Spleen (tissue), 11 donors: ENCODE data around the gene LRRC8D. TPM values are rescaled to one million over a fixed set of nuclear protein-coding genes. Genes with fewer than 3 reads are reported as not detected.

ENCODE experiments used
- DNase-seq: peaks from one replicate; pipeline ENCODE4 v3.0.0-alpha.2; 2020
- H3K27ac ChIP-seq, 8 donors: fragments of 200-600 bp; sonication (generic) in 7 of 8; 1 replicate in 4 of 8; 2 replicates in 4 of 8; pipeline versions ENCODE4 v1.5.0 to v1.8.0; 2016 to 2021; ENCODE audit warnings: inconsistent platforms in 4 of 8, mild to moderate bottlenecking in 4 of 8, moderate library complexity in 1 of 8
- H3K27me3 ChIP-seq, 7 donors: fragments of 200-600 bp; sonication (generic) in 6 of 7; replicated peaks in 1 of 7; 1 replicate in 4 of 7; 2 replicates in 3 of 7; pipeline versions ENCODE4 v1.5.0 to v1.8.0; 2016 to 2021; ENCODE audit warnings: inconsistent platforms in 3 of 7, mild to moderate bottlenecking in 1 of 7
- H3K36me3 ChIP-seq, 6 donors: fragments of 200-600 bp; sonication (generic) in 5 of 6; 1 replicate in 4 of 6; 2 replicates in 2 of 6; pipeline versions ENCODE4 v1.5.0 to v1.8.0; 2016 to 2021; ENCODE audit warnings: inconsistent platforms in 2 of 6
- H3K4me1 ChIP-seq, 6 donors: fragments of 200-600 bp; sonication (generic) in 5 of 6; 1 replicate in 3 of 6; 2 replicates in 3 of 6; pipeline versions ENCODE4 v1.5.0 to v1.8.0; 2016 to 2021; ENCODE audit warnings: inconsistent platforms in 3 of 6
- H3K4me3 ChIP-seq, 8 donors: fragments of 200-600 bp; sonication (generic) in 7 of 8; 1 replicate in 4 of 8; 2 replicates in 4 of 8; pipeline versions ENCODE4 v1.5.0 to v1.8.0; 2016 to 2021; ENCODE audit warnings: inconsistent platforms in 4 of 8, mild to moderate bottlenecking in 4 of 8, moderate library complexity in 2 of 8
- H3K9me3 ChIP-seq, 8 donors: fragments of 200-600 bp; sonication (generic) in 7 of 8; 1 replicate in 4 of 8; 2 replicates in 4 of 8; pipeline versions ENCODE4 v1.5.0 to v1.8.0; 2016 to 2021; ENCODE audit warnings: inconsistent platforms in 4 of 8
- CTCF ChIP-seq, 11 experiments: fragments of 200-600 bp in 7 of 11; fragments of 450-650 bp in 4 of 11; sonication (generic) in 4 of 11; IDR thresholded peaks in 8 of 11; conservative IDR thresholded peaks in 3 of 11; 1 replicate in 7 of 11; 2 replicates in 4 of 11; pipeline versions ENCODE4 v1.4.0 to v1.8.0; 2016 to 2021; ENCODE audit warnings: antibody characterized with exemption in 11 of 11, inconsistent platforms in 4 of 11, mild to moderate bottlenecking in 1 of 11
- POLR2A ChIP-seq, 3 donors: fragments of 450-650 bp; IDR thresholded peaks; one replicate each; pipeline ENCODE4 v1.5.1; 2017; ENCODE audit warnings: antibody characterized with exemption in 3 of 3, mild to moderate bottlenecking in 1 of 3
- POLR2AphosphoS5 ChIP-seq, 3 donors: sonication (generic); formaldehyde crosslinking; IDR thresholded peaks; one replicate each; pipeline ENCODE4 v1.5.1; 2017; ENCODE audit warnings: antibody characterized with exemption in 3 of 3
- WGBS, 5 donors: extraction: QIAGEN DNeasy Blood & Tissue Kit in 3 of 5; methylation state at CpG; one replicate each; pipeline versions ENCODE4 v1.1.5 to v1.1.7; 2013 to 2018; 5-methylcytosine and 5-hydroxymethylcytosine counted together
- intact Hi-C: fragments of 100-400 bp; cut with DNase I; formaldehyde crosslinking; loops from one replicate; pipeline ENCODE4 v1.15.0; 2023; ENCODE audit warnings: low total_unique reads
- polyA plus RNA-seq, 3 donors: library from polyadenylated mRNA; stranded (reverse); fragments of 200-250 nt; gene quantifications; one replicate each; pipeline ENCODE4 v1.2.1, GENCODE V29; 2013
- total RNA-seq, 7 donors: library from RNA; depleted of rRNA in 3 of 7; stranded (reverse); fragments of >200 nt in 3 of 7; fragmentation: NEBNext Ultra II Directional in 4 of 7; extraction: Animal tissue kit (Norgen Biotek cat#: 25700) in 4 of 7; gene quantifications; one replicate each; pipeline versions ENCODE4 v1.1.0 to v1.2.1, GENCODE V29; 2016 to 2021
- donor health status: healthy with polysubstance abuse.
- donor health status: DM: no; HTN: no; CAD: no; lungs with moderate emphysema.
- donor health status: DM: no; HTN: no; CAD: no.
- donor health status: Bipolar disorder and iron deficiency.
- donor health status: healthy.
- donor health status: DM: no; HTN: no; CAD: no.
- donor health status: DM: yes; HTN: yes; CAD: no.

Gene LRRC8D
- total and polyA plus RNA-seq, 10 donors: 12.8 to 42.0 (median 34.5) TPM

DNA sequence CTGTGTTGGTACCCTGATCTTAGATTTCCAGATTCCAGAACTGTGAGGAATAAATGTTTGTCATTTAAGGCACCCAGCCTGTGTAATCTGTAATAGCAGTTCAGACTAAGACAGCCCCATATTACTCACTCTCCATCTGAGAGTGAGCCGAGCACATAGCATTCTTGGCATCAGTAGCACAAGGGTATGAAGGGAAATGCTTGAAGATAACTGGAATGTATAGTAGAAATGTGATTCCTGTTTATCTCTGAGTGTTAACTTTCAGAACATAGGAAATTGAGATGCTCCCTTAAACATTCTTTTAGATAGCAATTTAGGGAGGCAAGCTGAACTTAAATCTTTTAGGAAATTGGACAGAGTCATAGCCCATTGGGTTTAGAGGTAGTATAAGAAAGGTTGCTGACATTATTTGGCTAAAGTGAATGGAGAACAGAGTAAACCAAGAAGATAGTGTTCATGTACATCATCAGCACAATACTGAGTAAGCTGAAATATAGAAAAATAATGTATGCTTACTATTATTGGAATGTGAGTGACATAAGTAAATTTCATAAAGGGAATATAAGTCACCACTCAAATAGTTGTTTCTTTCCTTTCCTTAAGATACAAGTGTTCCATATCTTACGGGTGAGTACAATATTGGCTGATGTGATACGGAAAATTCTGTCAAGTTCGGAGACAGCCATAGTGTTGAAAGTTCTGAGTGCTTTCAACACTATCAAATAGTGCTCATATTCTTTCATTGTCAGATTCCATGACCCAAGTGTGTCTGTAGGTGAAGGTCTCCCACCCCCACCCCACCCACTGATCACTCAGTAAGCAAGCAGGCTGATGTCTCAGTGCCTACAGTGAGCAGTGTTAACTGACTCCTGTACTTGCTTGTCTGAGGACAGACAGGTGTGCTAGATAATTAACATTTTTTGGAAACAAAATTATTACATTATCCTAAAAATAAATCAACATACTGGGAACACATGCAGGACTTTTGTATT lies 73.7 kb downstream of the LRRC8D start:
- H3K4me1 ChIP-seq: peaks cover 0 to 35% (median 4%) of the 10 kb centered on the region in 6 donors
- 87 to 92% (median 90%) methylated on average over 4 of the region's 4 CpGs for WGBS, 5 donors
- no peak for TF ChIP-seq CTCF (IDR thresholded peaks at IDR 0.05 in 8 of 11, conservative IDR thresholded peaks at IDR 0.05 in 3 of 11)
- TF ChIP-seq POLR2A (IDR thresholded peaks at IDR 0.05): no peak
- no peak for TF ChIP-seq POLR2AphosphoS5 (IDR thresholded peaks at IDR 0.05)
- H3K4me3 ChIP-seq: no peak overlapping the region
- no peaks in the 10 kb centered on the region for H3K27me3 ChIP-seq
- intact Hi-C loops: no loop called here
- H3K9me3 ChIP-seq: no peaks in the 10 kb centered on the region
- H3K27ac ChIP-seq: peak overlapping the region in 1 of 8 donors; percentile 8
- DNase-seq: no peak
- H3K36me3 ChIP-seq: peaks cover 0 to 12% (median 0%) of the 10 kb centered on the region in 6 donors

DNA sequence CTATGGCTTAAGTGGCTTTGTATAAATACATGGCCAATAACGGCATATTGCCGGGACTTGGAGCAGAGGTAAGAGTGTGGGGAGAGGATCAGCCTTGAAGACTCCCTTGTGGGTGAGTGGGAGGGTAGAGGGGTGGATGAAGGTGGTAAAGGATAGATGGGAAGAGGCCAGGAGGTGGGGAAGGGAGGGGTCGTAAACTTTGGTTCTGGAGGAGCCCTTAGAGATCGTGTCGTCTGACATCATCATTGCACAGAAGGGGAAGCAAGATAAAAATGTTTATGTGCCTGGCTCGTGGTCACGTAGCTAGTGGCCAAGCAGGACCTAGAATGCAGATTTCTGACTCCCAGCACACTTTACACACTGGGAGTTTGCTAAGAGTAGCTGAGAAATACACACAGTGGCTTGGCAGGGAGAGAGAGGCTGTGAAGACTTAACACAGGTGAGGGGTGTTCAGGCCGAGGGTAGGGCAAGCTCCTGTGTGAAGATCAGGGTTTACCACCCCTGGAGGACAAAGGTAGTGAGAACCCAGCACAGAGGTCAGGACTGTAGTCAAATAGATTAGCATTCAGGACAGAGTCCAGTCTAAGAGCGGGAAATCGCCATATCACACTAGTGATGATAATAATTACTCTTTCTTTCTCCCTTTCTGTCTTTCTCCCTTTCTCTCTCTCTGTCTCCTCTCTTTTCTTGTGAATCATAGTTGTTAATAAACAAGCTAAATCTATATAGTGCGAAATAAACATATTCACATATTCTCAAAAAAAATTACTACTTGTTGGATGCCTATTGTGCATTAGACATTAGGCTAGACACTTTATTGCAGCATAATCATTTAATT lies 75.5 kb downstream of the LRRC8D start:
- no peaks in the 10 kb centered on the region for H3K9me3 ChIP-seq
- intact Hi-C loops: no loop called here
- H3K36me3 ChIP-seq: peaks cover 0 to 9% (median 0%) of the 10 kb centered on the region in 6 donors
- TF ChIP-seq CTCF (IDR thresholded peaks at IDR 0.05 in 8 of 11, conservative IDR thresholded peaks at IDR 0.05 in 3 of 11): no peak
- peak in 1 of 3 donors; percentile 5 for TF ChIP-seq POLR2AphosphoS5 (IDR thresholded peaks at IDR 0.05)
- peaks cover 0 to 38% (median 0%) of the 10 kb centered on the region in 6 donors for H3K4me1 ChIP-seq
- H3K27ac ChIP-seq: no peak overlapping the region
- 74 to 90% (median 85%) methylated on average over 11 of the region's 11 CpGs for WGBS, 5 donors
- no peak for DNase-seq
- H3K27me3 ChIP-seq: no peaks in the 10 kb centered on the region
- no peak overlapping the region for H3K4me3 ChIP-seq

- Histone ChIP-seq H3K27ac (peak overlapping the region in 5 of 8 donors; percentile 5 to 59 (median 22)), H3K4me1 (peaks cover 0 to 41% (median 0%) of the 10 kb centered on the region in 6 donors), H3K36me3 (peaks cover 0 to 15% (median 0%) of the 10 kb centered on the region in 6 donors), H3K9me3 (no peaks in the 10 kb centered on the region), H3K4me3 (no peak overlapping the region), H3K27me3 (no peaks in the 10 kb centered on the region)
- intact Hi-C loops: no loop called here
- 88 to 93% (median 93%) methylated on average over 8 of the region's 8 CpGs for WGBS, 5 donors
- TF ChIP-seq POLR2A (IDR thresholded peaks at IDR 0.05) (no peak), CTCF (IDR thresholded peaks at IDR 0.05 in 8 of 11, conservative IDR thresholded peaks at IDR 0.05 in 3 of 11) (no peak), POLR2AphosphoS5 (IDR thresholded peaks at IDR 0.05) (no peak)
- no peak for DNase-seq
These were observed 76.7 kb downstream of the LRRC8D start for GRCh38 chr1:89897347-89898133.
